Hepatocyte (in vitro differentiated cells): ENCODE measurements around the gene MEIS2.

Experiments
- EZH2 ChIP-seq: fragments of 200-600 bp; sonication (generic); IDR thresholded peaks from 2 replicates; pipeline ENCODE4 v1.6.1; 2016; ENCODE audit warnings: antibody characterized with exemption, mild to moderate bottlenecking, borderline replicate concordance
- TF ChIP-seq, protein P1 (sequence below): fragments of 200-600 bp; sonication (generic); IDR thresholded peaks from 2 replicates; pipeline ENCODE4 v1.5.1; 2016; ENCODE audit warnings: antibody characterized with exemption, mild to moderate bottlenecking; ENCODE audit not compliant: poor library complexity

DNA sequence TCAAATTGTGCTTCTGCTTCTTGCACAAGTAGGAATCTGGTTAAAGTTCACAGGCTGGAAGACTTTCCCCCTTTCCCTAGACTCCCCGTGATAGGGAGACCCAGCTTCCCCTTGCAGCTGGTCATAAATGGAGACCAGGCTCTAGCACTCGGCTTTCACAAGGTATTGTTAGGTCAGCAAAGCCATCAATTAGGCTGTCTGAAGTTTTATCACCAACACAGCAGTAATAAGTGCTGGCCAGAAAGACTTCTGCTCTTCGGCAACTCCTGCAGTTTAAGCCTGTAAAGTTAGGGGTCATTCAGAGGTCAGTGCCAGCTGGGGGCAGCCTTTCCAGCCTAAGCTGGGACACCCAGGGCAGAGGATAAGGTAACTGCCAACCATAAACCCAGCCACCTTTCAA is 203.4 kb downstream of the MEIS2 start:
- TF ChIP-seq, protein P1, sequence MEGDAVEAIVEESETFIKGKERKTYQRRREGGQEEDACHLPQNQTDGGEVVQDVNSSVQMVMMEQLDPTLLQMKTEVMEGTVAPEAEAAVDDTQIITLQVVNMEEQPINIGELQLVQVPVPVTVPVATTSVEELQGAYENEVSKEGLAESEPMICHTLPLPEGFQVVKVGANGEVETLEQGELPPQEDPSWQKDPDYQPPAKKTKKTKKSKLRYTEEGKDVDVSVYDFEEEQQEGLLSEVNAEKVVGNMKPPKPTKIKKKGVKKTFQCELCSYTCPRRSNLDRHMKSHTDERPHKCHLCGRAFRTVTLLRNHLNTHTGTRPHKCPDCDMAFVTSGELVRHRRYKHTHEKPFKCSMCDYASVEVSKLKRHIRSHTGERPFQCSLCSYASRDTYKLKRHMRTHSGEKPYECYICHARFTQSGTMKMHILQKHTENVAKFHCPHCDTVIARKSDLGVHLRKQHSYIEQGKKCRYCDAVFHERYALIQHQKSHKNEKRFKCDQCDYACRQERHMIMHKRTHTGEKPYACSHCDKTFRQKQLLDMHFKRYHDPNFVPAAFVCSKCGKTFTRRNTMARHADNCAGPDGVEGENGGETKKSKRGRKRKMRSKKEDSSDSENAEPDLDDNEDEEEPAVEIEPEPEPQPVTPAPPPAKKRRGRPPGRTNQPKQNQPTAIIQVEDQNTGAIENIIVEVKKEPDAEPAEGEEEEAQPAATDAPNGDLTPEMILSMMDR: no peak
- no peak for TF ChIP-seq EZH2
